ENCODE results near the gene ZCCHC14.

- TF ChIP-seq, protein P1, sequence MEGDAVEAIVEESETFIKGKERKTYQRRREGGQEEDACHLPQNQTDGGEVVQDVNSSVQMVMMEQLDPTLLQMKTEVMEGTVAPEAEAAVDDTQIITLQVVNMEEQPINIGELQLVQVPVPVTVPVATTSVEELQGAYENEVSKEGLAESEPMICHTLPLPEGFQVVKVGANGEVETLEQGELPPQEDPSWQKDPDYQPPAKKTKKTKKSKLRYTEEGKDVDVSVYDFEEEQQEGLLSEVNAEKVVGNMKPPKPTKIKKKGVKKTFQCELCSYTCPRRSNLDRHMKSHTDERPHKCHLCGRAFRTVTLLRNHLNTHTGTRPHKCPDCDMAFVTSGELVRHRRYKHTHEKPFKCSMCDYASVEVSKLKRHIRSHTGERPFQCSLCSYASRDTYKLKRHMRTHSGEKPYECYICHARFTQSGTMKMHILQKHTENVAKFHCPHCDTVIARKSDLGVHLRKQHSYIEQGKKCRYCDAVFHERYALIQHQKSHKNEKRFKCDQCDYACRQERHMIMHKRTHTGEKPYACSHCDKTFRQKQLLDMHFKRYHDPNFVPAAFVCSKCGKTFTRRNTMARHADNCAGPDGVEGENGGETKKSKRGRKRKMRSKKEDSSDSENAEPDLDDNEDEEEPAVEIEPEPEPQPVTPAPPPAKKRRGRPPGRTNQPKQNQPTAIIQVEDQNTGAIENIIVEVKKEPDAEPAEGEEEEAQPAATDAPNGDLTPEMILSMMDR (conservative IDR thresholded peaks at IDR 0.05) = no peak
- TF ChIP-seq ZFX (IDR thresholded peaks at IDR 0.05) = no peak
Observed at GRCh38 chr16:87487361-87487924, 5.4 kb downstream of the ZCCHC14 start.
